HG03342 (cell line): ENCODE results near the gene TPTE.
"Not testable (repeated sequence)": the region's sequence is repeated elsewhere in the genome, so short reads cannot be mapped to it uniquely, and the experiment has no call there.

Source experiments
- ATAC-seq: cut with Tn5 transposase; IDR thresholded peaks from one replicate; pipeline ENCODE4 v1.9.1; 2021; ENCODE audit warnings: mild to moderate bottlenecking, moderate library complexity; ENCODE audit not compliant: unreplicated experiment

The TPTE gene

GRCh38 chr21:10521091-10521598 lies at the start of gene TPTE:
TPTE (plus strand) TSS chr21:10521583; CDS start chr21:10538724, 17,141 bp downstream.
- ATAC-seq = no peak

DNA sequence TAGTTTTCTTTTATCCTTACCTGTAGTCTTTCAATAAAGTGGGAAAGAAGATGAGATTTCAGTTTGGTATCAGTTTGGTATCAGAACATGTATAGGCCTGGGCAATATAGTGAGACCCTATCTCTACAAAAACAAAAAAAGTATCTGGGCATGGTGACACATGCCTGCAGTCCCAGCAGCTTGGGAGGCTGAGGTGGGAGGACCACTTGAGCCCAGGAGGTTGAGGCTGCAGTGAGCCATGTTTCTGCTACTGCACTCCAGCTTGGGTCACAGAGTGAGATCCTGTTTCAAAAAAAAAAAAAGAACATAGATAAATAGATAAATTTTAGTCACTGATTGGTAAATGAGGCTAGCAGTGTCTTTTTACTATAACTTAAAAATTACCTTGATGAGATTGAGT lies 49.4 kb upstream of the TPTE start:
- not testable (repeated sequence) for ATAC-seq

- not testable (repeated sequence) for ATAC-seq
Observed at GRCh38 chr21:10477794-10478193, 43.6 kb upstream of the TPTE start.

DNA sequence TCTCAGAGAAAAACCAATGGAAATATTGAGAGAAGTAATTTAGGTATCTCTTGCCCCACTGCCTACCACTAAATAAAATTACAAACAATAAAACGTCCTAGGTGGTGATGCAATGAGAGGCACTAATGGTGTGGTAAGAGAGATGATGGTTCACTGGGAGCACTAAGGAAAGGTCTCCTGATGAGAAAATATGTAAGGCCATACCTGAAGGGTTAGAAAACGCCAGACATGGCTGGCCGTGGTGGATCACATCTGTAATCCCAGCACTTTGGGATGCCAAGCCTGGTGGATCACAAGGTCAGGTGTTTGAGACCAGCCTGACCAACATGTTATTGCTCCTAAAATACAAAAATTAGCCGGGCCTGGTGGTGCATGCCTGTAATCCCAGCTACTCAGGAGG lies 41.5 kb upstream of the TPTE start:
- ATAC-seq = not testable (repeated sequence)

DNA sequence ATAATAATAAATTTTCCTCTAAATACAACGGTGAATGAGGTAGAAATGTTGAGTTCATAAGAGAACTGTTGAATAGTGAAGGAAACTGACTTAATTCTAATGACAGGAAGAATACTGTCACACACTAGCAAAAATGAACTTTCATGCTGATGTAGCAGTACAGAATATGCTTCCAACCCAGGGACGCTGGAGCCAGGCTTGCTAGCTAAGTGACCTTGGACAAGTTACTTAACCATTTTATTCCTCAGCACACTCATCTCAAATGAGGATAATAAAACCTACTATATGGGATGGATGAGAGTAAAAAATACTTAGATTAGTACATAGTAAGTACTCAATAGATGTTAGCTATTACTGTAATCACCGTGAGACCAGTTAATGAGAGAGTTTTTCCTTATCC lies 36.5 kb upstream of the TPTE start:
- ATAC-seq = not testable (repeated sequence)

GRCh38 chr21:10490453-10490852 lies 30.9 kb upstream of the TPTE start:
- not testable (repeated sequence) for ATAC-seq

- no peak for ATAC-seq
Observed at GRCh38 chr21:10511116-10511515, 10.3 kb upstream of the TPTE start.

DNA sequence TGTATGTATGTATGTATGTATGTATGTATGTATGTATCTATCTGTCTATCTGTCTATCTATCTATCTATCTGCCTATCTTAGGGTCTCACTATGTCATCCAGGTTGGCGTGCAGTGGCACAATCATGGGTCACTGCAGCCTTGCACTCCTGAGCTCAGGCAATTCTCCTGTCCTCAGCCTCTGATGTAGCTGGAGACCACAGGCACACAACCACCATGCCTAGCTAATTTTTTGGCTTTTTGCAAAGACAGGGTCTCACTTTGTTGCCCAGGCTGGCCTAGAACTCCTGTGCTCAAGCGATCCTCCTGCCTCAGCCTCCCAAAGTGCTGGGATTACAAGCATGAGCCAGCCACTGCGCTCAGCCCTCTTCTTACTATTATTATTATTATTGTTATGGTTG lies 4.5 kb upstream of the TPTE start:
- not testable (repeated sequence) for ATAC-seq

DNA sequence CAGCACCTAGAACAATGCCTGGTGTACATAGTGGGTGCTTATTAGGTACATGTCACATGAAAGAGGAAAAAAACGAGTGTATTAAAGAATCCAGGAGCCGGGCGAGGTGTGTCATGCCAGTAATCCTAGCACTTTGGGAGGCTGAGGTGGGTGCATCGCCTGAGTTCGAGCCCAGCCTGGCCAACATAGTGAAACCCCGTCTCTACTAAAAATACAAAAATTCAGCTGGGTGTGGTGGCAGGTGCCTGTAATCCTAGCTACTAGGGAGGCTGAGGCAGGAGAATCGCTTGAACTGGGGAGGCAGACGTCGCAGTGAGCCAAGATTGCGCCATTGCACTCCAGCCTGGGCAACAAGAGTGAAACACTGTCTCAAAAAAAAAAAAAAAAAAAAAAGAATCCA lies 3.5 kb upstream of the TPTE start:
- ATAC-seq = not testable (repeated sequence)

DNA sequence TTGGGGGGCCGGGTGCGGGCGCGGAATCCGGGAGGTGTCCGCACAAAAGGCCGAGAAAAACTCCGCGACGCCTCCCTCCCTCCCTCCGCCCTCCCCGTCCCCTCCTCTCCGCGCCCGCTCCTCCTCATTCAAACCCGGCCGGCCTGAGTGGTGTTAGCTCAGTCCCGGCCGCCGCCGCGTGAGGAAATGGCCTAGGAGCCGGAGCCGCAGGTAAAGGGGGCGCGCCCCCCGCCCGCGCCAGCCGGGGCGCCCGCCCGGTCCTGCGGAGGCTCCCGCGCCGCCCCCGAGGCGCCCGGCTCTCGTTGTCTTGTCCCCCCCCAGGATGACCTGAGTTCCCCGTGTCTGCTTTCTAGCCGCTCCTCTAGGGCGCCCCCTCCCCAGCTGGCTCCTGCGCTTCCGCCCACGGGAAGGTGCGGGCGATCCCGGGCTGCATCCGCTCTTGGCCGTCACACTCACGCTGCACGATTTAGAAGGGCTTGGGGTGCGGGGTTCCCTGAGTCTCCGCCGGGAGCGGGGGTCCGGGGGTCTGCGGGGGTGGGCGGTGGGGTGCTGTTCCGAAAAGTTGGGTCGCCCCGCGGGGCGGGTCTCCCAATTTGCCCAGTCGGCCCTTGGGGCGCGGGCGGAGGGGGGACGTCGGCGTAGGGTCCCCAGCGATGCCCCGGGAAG lies 585 bp downstream of the TPTE start:
- ATAC-seq = not testable (repeated sequence)

- ATAC-seq = no peak
Observed at GRCh38 chr21:10539956-10540355, 18.6 kb downstream of the TPTE start.

GRCh38 chr21:10544376-10544775 lies 23.0 kb downstream of the TPTE start:
- not testable (repeated sequence) for ATAC-seq

- ATAC-seq = not testable (repeated sequence)
Observed at GRCh38 chr21:10547868-10548267, 26.5 kb downstream of the TPTE start.

DNA sequence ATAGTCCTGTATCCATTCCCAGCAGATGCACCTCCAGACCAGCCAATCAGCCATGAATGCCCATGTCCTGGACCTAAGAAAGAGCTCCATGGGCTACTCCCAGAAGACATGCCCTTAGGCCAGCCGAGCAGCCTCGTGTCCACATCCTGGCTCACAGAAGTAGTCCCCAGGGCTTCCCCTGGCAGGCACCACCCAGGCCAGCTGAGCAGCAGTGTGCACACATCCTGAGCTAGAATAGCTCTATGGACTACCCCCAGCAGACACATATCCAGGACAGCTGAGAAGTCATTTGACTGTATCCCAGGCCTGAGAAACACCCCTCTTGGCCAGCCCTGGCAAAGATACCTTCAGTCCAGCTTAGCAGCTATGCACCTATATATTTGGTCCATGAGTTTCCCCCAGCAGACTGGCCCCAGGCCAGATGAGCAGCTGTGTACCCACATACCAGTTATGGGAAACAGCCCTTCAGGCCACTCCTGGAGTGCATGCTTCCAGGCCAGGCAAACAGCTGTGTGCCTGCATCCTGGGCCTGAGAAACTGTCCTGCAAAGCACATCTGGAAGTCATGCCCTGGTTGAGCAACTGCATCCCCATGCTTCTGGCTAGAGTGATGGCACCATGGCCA lies 27.1 kb downstream of the TPTE start:
- not testable (repeated sequence) for ATAC-seq

DNA sequence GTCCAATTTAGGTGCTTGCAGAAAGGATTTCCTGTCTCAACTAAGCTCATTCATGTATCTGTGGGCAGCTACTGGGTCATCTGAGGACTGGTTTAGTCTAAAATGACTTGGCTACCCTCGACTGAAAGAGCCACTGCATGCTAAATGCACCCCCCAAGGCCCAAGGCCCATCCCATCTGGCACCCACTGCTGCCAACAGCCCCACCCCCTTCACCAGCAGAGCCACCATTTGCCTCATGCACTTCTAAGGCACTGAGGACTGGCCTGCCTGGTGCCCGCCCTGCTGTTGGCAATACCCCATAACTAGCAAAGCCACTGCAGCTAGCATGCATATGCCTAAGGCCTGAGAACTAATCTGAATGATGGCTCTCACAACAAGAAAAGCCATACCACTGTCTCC lies 49.4 kb downstream of the TPTE start:
- not testable (repeated sequence) for ATAC-seq

DNA sequence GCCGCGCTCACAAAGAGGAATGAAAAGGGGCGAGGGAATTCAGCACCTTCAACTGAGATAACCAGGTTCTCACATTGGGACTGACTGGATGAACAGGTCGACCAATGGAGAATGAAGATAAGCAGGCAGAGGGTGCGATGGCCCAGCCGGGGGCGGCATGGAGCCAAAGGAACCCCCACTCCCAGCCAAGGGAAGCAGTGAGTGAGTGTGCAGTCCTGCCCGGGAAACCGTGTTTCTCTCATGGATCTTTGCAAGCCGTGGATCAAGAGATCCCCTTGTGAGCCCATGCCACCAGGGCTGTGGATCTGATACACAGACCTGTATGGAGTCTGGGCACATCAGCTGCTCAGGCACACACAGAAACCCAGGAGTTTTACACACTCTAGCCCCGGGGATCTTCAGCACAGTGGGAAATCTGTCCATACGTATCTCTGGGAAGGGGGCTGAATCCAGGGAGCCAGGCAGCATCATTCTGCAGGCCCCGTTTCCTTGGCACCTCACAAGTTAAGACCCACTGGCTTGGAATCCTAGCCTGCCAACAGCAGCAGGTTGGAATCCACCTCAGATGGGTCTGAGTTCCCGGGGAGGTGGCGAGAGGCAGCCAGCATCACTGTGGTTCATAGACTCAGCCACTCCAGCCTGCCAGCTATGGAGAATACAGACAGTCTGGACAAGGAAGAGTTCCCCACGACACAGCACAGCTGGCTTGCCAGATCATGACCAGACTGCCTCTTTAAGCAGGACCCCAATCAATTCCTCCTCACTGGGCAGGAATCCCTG lies 53.3 kb downstream of the TPTE start:
- ATAC-seq = not testable (repeated sequence)

- ATAC-seq = no peak
Observed at GRCh38 chr21:10575311-10575667, 53.9 kb downstream of the TPTE start.

- not testable (repeated sequence) for ATAC-seq
Observed at GRCh38 chr21:10578910-10579309, 57.5 kb downstream of the TPTE start.

- ATAC-seq = not testable (repeated sequence)
Observed at GRCh38 chr21:10589115-10589514, 67.7 kb downstream of the TPTE start.

- not testable (repeated sequence) for ATAC-seq
Observed at GRCh38 chr21:10607074-10607473, 85.7 kb downstream of the TPTE start.

- not testable (repeated sequence) for ATAC-seq
Observed at GRCh38 chr21:10614285-10614684, 92.9 kb downstream of the TPTE start.

DNA sequence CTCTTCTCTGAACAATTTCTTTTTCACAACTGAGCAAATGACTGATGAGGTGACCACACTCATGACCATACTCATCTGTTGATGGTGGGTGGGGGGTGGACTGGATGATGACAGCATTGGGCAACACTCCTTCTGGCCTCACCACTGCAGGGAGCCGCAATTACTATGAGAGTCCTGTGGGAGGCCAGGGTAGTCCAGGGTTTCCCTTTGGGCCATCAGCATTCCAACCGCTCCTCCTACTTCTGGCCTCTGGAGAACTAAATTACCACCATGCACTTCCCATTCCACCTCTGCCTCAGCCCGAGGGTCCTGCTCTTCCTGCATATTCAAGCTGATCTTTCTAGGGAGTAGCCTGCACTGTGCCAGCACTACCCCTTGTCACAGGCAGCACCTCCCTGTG lies 94.7 kb downstream of the TPTE start:
- ATAC-seq = not testable (repeated sequence)
